Measurements from ENCODE around the gene LONP2.
"Not testable (repeated sequence)": the region's sequence is repeated elsewhere in the genome, so short reads cannot be mapped to it uniquely, and the experiment has no call there.

Gene LONP2

GRCh38 chr16:48240147-48240546 is 4.0 kb upstream of the LONP2 start:
- not testable (repeated sequence) for DNase-seq

- DNase-seq: no peak
Observed at GRCh38 chr16:48244863-48245195, 729 bp downstream of the LONP2 start.

GRCh38 chr16:48246066-48246465 is 2.0 kb downstream of the LONP2 start:
- no peak for DNase-seq

- no peak for DNase-seq
Observed at GRCh38 chr16:48247311-48247710, 3.2 kb downstream of the LONP2 start, which contains the start of gene ABCC11. Gene ABCC11, minus strand, starts transcription at chr16:48247539. Its CDS starts 15,618 bp downstream, at chr16:48231921.

GRCh38 chr16:48250520-48251278 is 6.6 kb downstream of the LONP2 start:
- DNase-seq: no peak

GRCh38 chr16:48252013-48252412 is 7.9 kb downstream of the LONP2 start:
- no peak for DNase-seq

- DNase-seq: no peak
Observed at GRCh38 chr16:48256579-48257177, 12.6 kb downstream of the LONP2 start.

GRCh38 chr16:48261569-48261968 is 17.5 kb downstream of the LONP2 start:
- no peak for DNase-seq

- no peak for DNase-seq
Observed at GRCh38 chr16:48262631-48263030, 18.5 kb downstream of the LONP2 start.

GRCh38 chr16:48269011-48269410 is 24.9 kb downstream of the LONP2 start:
- no peak for DNase-seq

- no peak for DNase-seq
Observed at GRCh38 chr16:48271728-48272127, 27.6 kb downstream of the LONP2 start.

- no peak for DNase-seq
Observed at GRCh38 chr16:48272837-48273421, 28.8 kb downstream of the LONP2 start.

- DNase-seq: no peak
Observed at GRCh38 chr16:48274476-48274875, 30.4 kb downstream of the LONP2 start.

GRCh38 chr16:48276102-48276501 is 32.0 kb downstream of the LONP2 start:
- DNase-seq: no peak

GRCh38 chr16:48277158-48277557 is 33.1 kb downstream of the LONP2 start:
- no peak for DNase-seq

GRCh38 chr16:48279199-48279598 is 35.1 kb downstream of the LONP2 start:
- DNase-seq: no peak

GRCh38 chr16:48280546-48280945 is 36.4 kb downstream of the LONP2 start:
- DNase-seq: no peak

- DNase-seq: no peak
Observed at GRCh38 chr16:48282636-48283263, 38.6 kb downstream of the LONP2 start.

- no peak for DNase-seq
Observed at GRCh38 chr16:48284772-48285409, 40.8 kb downstream of the LONP2 start.

- DNase-seq: no peak
Observed at GRCh38 chr16:48287239-48287638, 43.1 kb downstream of the LONP2 start.

GRCh38 chr16:48291303-48291702 is 47.2 kb downstream of the LONP2 start:
- DNase-seq: no peak

- DNase-seq: no peak
Observed at GRCh38 chr16:48291754-48292153, 47.7 kb downstream of the LONP2 start.

GRCh38 chr16:48292452-48292851 is 48.4 kb downstream of the LONP2 start:
- no peak for DNase-seq
